Neural cell (in vitro differentiated cells): ENCODE results near the gene ATXN2. TPM values are rescaled to one million over a fixed set of nuclear protein-coding genes. Genes with fewer than 3 reads are reported as not detected.

Experiments
- H2AFZ ChIP-seq: fragments of 200-600, 300-800 bp; sonication (generic), shearing (Covaris generic); 2 replicates; pipeline ENCODE4 v1.6.0; 2014; ENCODE audit warnings: low read depth, mild to moderate bottlenecking, antibody characterized with exemption, low read length, moderate library complexity
- H3F3A ChIP-seq: fragments of 200-600 bp; shearing (Covaris generic); 2 replicates; pipeline ENCODE4 v1.6.1; 2016; ENCODE audit warnings: mild to moderate bottlenecking, moderate library complexity, mixed read lengths, antibody characterized with exemption, low read length; ENCODE audit not compliant: insufficient read depth, poor library complexity, severe bottlenecking
- H3K27ac ChIP-seq: fragments of 200-600, 300-800 bp; sonication (generic), shearing (Covaris generic); 2 replicates; pipeline ENCODE4 v1.5.1; 2014; ENCODE audit warnings: mild to moderate bottlenecking, low read length, moderate library complexity
- H3K27me3 ChIP-seq: fragments of 300-800, 200-600 bp; sonication (generic), shearing (Covaris generic); 2 replicates; pipeline ENCODE4 v1.6.0; 2014; ENCODE audit warnings: mild to moderate bottlenecking, low read depth, low read length, moderate library complexity; ENCODE audit not compliant: insufficient read depth
- H3K36me3 ChIP-seq: fragments of 300-800, 200-600 bp; sonication (generic), shearing (Covaris generic); 2 replicates; pipeline ENCODE4 v1.5.1; 2014; ENCODE audit warnings: mild to moderate bottlenecking, antibody characterized with exemption, low read length, moderate library complexity; ENCODE audit not compliant: insufficient read depth
- H3K4me2 ChIP-seq: fragments of 300-800, 200-600 bp; sonication (generic), shearing (Covaris generic); 2 replicates; pipeline ENCODE4 v1.6.0; 2014; ENCODE audit warnings: mild to moderate bottlenecking, low read length
- H3K4me3 ChIP-seq: fragments of 300-800, 200-600 bp; sonication (generic), shearing (Covaris generic); 2 replicates; pipeline ENCODE4 v1.5.1; 2014; ENCODE audit warnings: mild to moderate bottlenecking, low read length, moderate library complexity
- H3K79me2 ChIP-seq: fragments of 200-600 bp; shearing (Covaris generic); replicated peaks from 2 replicates; pipeline ENCODE4 v1.6.0; 2014; ENCODE audit warnings: mild to moderate bottlenecking, low read length, moderate library complexity; ENCODE audit not compliant: insufficient read depth
- H3K9ac ChIP-seq: fragments of 300-800, 200-600 bp; sonication (generic), shearing (Covaris generic); 2 replicates; pipeline ENCODE4 v1.6.1; 2016; ENCODE audit warnings: mild to moderate bottlenecking, low read length, mixed read lengths
- H3K9me2 ChIP-seq: fragments of 200-600 bp; shearing (Covaris generic); 2 replicates; pipeline ENCODE4 v1.6.1; 2016; ENCODE audit warnings: mild to moderate bottlenecking, low read length, mixed read lengths; ENCODE audit not compliant: insufficient read depth
- H3K9me3 ChIP-seq: fragments of 200-600, 300-800 bp; sonication (generic), shearing (Covaris generic); 2 replicates; pipeline ENCODE4 v1.6.1; 2016; ENCODE audit warnings: mild to moderate bottlenecking, mixed run types, low read length, moderate library complexity, mixed read lengths
- H4K20me1 ChIP-seq: fragments of 200-600 bp; shearing (Covaris generic); 2 replicates; pipeline ENCODE4 v1.6.1; 2016; ENCODE audit warnings: mild to moderate bottlenecking, mixed run types; ENCODE audit not compliant: insufficient read depth
- CTCF ChIP-seq: fragments of 450-650 bp; IDR thresholded peaks from 2 replicates; pipeline ENCODE4 v1.5.1; 2014; ENCODE audit warnings: antibody characterized with exemption, mild to moderate bottlenecking, moderate library complexity; ENCODE audit not compliant: poor library complexity, severe bottlenecking
- EP300 ChIP-seq: fragments of 450-650 bp; conservative IDR thresholded peaks from 2 replicates; pipeline ENCODE4 v1.6.1; 2014; ENCODE audit warnings: antibody characterized with exemption, mild to moderate bottlenecking, moderate library complexity; ENCODE audit not compliant: poor library complexity, severe bottlenecking
- EZH2 ChIP-seq: fragments of 200-600, 300-800 bp; shearing (Covaris generic), sonication (generic); IDR thresholded peaks from 2 replicates; pipeline ENCODE4 v1.6.1; 2014; ENCODE audit warnings: antibody characterized with exemption, low read length, borderline replicate concordance, mild to moderate bottlenecking; ENCODE audit not compliant: insufficient read depth, poor library complexity, severe bottlenecking
- MXI1 ChIP-seq: fragments of 450-650 bp; conservative IDR thresholded peaks from 2 replicates; pipeline ENCODE4 v1.6.1; 2014; ENCODE audit warnings: antibody characterized with exemption, mild to moderate bottlenecking; ENCODE audit not compliant: poor library complexity, severe bottlenecking
- POLR2AphosphoS5 ChIP-seq: IDR thresholded peaks from 2 replicates; pipeline ENCODE4 v1.6.1; 2012
- RAD21 ChIP-seq: fragments of 450-650 bp; conservative IDR thresholded peaks from 2 replicates; pipeline ENCODE4 v1.6.1; 2014; ENCODE audit warnings: antibody characterized with exemption, mild to moderate bottlenecking, moderate library complexity
- REST ChIP-seq: IDR thresholded peaks from 2 replicates; pipeline ENCODE4 v1.6.1; 2012; ENCODE audit warnings: borderline replicate concordance
- SMC3 ChIP-seq: fragments of 450-650 bp; conservative IDR thresholded peaks from 2 replicates; pipeline ENCODE4 v1.6.1; 2014; ENCODE audit warnings: antibody characterized with exemption, mild to moderate bottlenecking, moderate library complexity; ENCODE audit not compliant: poor library complexity
- TAF1 ChIP-seq: IDR thresholded peaks from 2 replicates; pipeline ENCODE4 v1.6.1; 2012; ENCODE audit warnings: low read depth
- polyA plus RNA-seq: library from polyadenylated mRNA; depleted of rRNA; stranded (reverse); fragments of >200 nt; gene quantifications from 2 replicates; pipeline ENCODE4 v1.2.3, GENCODE V29; 2014

Gene ATXN2
- polyA plus RNA-seq, 1 donor from 2014 or later = 12.6 TPM

- H4K20me1 ChIP-seq = no peaks in the 10 kb centered on the region
- TF ChIP-seq EZH2 = no peak
- peak; percentile 27 for TF ChIP-seq MXI1
- no peak for TF ChIP-seq SMC3
- TF ChIP-seq REST = no peak
- no peak for TF ChIP-seq CTCF
- H3K4me2 ChIP-seq = peak within 1 kb of the TSS; percentile 73
- no peaks in the 10 kb centered on the region for H3F3A ChIP-seq
- no peaks in the 10 kb centered on the region for H3K9me2 ChIP-seq
- H3K27me3 ChIP-seq = peaks cover 16% of the 10 kb centered on the region
- peak within 1 kb of the TSS; percentile 51 for H2AFZ ChIP-seq
- no peaks in the 10 kb centered on the region for H3K79me2 ChIP-seq
- H3K4me3 ChIP-seq = peak within 1 kb of the TSS; percentile 75
- peak within 1 kb of the TSS; percentile 63 for H3K9ac ChIP-seq
- H3K9me3 ChIP-seq = no peaks in the 10 kb centered on the region
- no peaks in the 10 kb centered on the region for H3K36me3 ChIP-seq
- no peak within 1 kb of the TSS for H3K27ac ChIP-seq
These were observed 193.1 kb downstream of the ATXN2 start, which contains the start of gene SH2B3 for GRCh38 chr12:111405859-111406473. Gene SH2B3 (plus strand): TSS chr12:111405923. CDS start chr12:111418146, 12,223 bp downstream.

- H3K27me3 ChIP-seq = peaks cover 16% of the 10 kb centered on the region
- H3K9ac ChIP-seq = peak overlapping the region; percentile 63
- peak overlapping the region; percentile 51 for H2AFZ ChIP-seq
- H3K9me3 ChIP-seq = no peaks in the 10 kb centered on the region
- no peaks in the 10 kb centered on the region for H4K20me1 ChIP-seq
- H3F3A ChIP-seq = no peaks in the 10 kb centered on the region
- H3K4me3 ChIP-seq = peak overlapping the region; percentile 75
- H3K79me2 ChIP-seq = no peaks in the 10 kb centered on the region
- no peaks in the 10 kb centered on the region for H3K9me2 ChIP-seq
- no peak overlapping the region for H3K4me2 ChIP-seq
- no peaks in the 10 kb centered on the region for H3K36me3 ChIP-seq
- TF ChIP-seq SMC3 (peak; percentile 44), TAF1 (no peak), EP300 (no peak), MXI1 (peak; percentile 53), REST (no peak), POLR2AphosphoS5 (no peak), CTCF (peak; percentile 83), EZH2 (no peak), RAD21 (no peak)
- no peak overlapping the region for H3K27ac ChIP-seq
These were observed 193.8 kb downstream of the ATXN2 start for GRCh38 chr12:111405149-111405858.
